Uterus (tissue), 4 donors: ENCODE results near the gene CCM2L. TPM values are rescaled to one million over a fixed set of nuclear protein-coding genes. Genes with fewer than 3 reads are reported as not detected.

Experiments
- DNase-seq, 2 donors: peaks; one replicate each; pipeline ENCODE4 v3.0.0-alpha.2; 2019 to 2020
- H3K27ac ChIP-seq, 2 donors: fragments of 200-600 bp; sonication (generic); 1 replicate in 1 of 2; 2 replicates in 1 of 2; pipeline ENCODE4 v1.5.1; 2016 to 2018
- H3K27me3 ChIP-seq, 2 donors: fragments of 200-600 bp; sonication (generic); one replicate each; pipeline ENCODE4 v1.5.1; 2018 to 2019; ENCODE audit warnings: control low read depth in 1 of 2
- H3K36me3 ChIP-seq, 2 donors: fragments of 200-600 bp; sonication (generic); one replicate each; pipeline ENCODE4 v1.5.1; 2019; ENCODE audit warnings: control low read depth in 1 of 2
- H3K4me1 ChIP-seq, 2 donors: fragments of 200-600 bp; sonication (generic); one replicate each; pipeline ENCODE4 v1.5.1; 2018 to 2019; ENCODE audit warnings: control low read depth in 1 of 2
- H3K4me3 ChIP-seq, 2 donors: fragments of 200-600 bp; sonication (generic); 1 replicate in 1 of 2; 2 replicates in 1 of 2; pipeline ENCODE4 v1.5.1; 2018 to 2019; ENCODE audit warnings: mild to moderate bottlenecking in 1 of 2
- H3K9me3 ChIP-seq, 2 donors: fragments of 200-600 bp; sonication (generic); one replicate each; pipeline ENCODE4 v1.5.1; 2019; ENCODE audit warnings: control low read depth in 1 of 2
- CTCF ChIP-seq, 4 experiments: fragments of 200-600 bp in 2 of 4; fragments of 450-650 bp in 2 of 4; sonication (generic) in 2 of 4; IDR thresholded peaks; one replicate each; pipeline ENCODE4 v1.5.1; 2016 to 2019; ENCODE audit warnings: antibody characterized with exemption in 4 of 4, mild to moderate bottlenecking in 2 of 4, moderate library complexity in 1 of 4
- POLR2A ChIP-seq, 2 donors: fragments of 450-650 bp; IDR thresholded peaks; one replicate each; pipeline ENCODE4 v1.6.1; 2016; ENCODE audit warnings: antibody characterized with exemption in 2 of 2, mild to moderate bottlenecking in 1 of 2, moderate library complexity in 1 of 2
- intact Hi-C: fragments of 100-400 bp; cut with DNase I; formaldehyde crosslinking; loops from one replicate; pipeline ENCODE4 v1.15.1; 2023; ENCODE audit warnings: low total_unique reads
- total RNA-seq, 4 donors: library from RNA; depleted of rRNA in 3 of 4; stranded (reverse); fragments of >200 nt in 3 of 4; gene quantifications; one replicate each; pipeline versions ENCODE4 v1.1.0 to v1.2.4, GENCODE V29; 2014 to 2023
- donor health status: DM: yes; HTN: yes; CAD: no.

Gene CCM2L
- total RNA-seq, 4 donors from 2014 or later: 3.5 to 21.9 (median 10.0) TPM

GRCh38 chr20:31992086-31992485, 18.2 kb upstream of the CCM2L start:
- H3K9me3 ChIP-seq: no peaks in the 10 kb centered on the region
- no peak for DNase-seq
- H3K4me3 ChIP-seq: no peak overlapping the region
- H3K27me3 ChIP-seq: no peaks in the 10 kb centered on the region
- no peak for TF ChIP-seq CTCF (IDR thresholded peaks at IDR 0.05)
- no peak for TF ChIP-seq POLR2A (IDR thresholded peaks at IDR 0.05)
- H3K4me1 ChIP-seq: no peaks in the 10 kb centered on the region
- intact Hi-C loops: no loop called here
- H3K36me3 ChIP-seq: no peaks in the 10 kb centered on the region
- H3K27ac ChIP-seq: no peak overlapping the region

DNA sequence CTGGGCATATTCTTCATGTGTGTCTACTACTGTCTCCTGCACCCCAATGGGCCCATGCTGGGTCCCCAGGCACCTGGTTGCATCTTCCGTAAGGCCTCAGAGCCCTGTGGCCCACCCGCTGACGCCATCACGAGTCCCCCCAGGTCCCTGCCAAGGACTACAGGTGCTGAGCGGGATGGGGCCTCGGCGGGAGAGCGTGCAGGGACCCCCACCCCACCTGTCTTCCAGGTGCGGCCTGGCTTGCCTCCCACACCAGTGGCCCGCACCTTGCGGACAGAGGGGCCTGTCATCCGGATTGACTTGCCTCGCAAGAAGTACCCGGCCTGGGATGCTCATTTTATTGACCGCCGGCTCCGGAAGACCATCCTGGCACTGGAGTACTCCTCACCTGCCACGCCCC, 13.2 kb upstream of the CCM2L start:
- no peak for DNase-seq
- Histone ChIP-seq H3K4me1 (no peaks in the 10 kb centered on the region), H3K27me3 (no peaks in the 10 kb centered on the region), H3K4me3 (no peak overlapping the region), H3K27ac (no peak overlapping the region), H3K36me3 (no peaks in the 10 kb centered on the region), H3K9me3 (no peaks in the 10 kb centered on the region)
- TF ChIP-seq POLR2A (IDR thresholded peaks at IDR 0.05) (no peak), CTCF (IDR thresholded peaks at IDR 0.05) (no peak)
- intact Hi-C loops: no loop called here

DNA sequence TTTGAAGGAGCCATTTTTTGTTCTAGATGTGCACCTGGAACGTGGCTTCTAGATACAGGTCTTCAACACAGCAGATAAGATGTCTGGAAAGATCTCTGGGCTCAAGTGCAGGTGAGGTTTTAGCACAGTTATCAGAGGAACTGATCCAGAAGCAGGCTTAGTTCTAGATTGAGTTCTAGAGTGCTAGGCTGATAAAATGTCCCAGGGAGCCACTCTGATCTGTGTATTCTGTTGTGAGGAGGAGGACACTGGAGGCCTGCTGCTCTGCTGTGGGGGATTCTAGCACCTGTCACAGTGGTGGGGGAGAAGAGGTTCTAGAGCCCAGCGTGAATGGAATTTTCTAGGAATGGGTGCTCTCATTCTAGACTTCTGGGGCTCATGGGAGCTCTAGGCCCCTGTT, 12.0 kb upstream of the CCM2L start:
- no peak overlapping the region for H3K27ac ChIP-seq
- no peak overlapping the region for H3K4me3 ChIP-seq
- H3K36me3 ChIP-seq: no peaks in the 10 kb centered on the region
- intact Hi-C loops: no loop called here
- H3K27me3 ChIP-seq: no peaks in the 10 kb centered on the region
- no peak for DNase-seq
- H3K4me1 ChIP-seq: no peaks in the 10 kb centered on the region
- TF ChIP-seq CTCF (IDR thresholded peaks at IDR 0.05) (no peak), POLR2A (IDR thresholded peaks at IDR 0.05) (no peak)
- no peaks in the 10 kb centered on the region for H3K9me3 ChIP-seq

DNA sequence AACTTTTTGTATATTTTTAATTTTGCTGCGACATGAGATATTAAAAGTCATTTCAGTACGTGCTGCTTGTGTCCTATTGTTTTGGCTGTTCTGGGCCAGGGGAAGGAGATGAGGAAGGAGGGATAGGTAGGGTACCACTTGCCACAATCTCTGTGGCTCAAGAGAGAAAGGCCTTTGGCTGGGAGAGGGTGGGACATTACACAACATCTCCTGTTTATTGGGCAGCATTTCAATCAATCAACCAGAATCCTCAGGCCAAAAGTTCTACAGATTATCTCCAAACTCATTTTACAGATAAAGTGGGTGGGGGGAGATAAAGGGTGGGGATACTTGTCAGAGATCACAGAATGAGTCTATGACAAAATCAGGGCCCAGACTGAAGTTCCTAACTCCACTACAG, 6.9 kb upstream of the CCM2L start:
- no peaks in the 10 kb centered on the region for H3K36me3 ChIP-seq
- no peaks in the 10 kb centered on the region for H3K27me3 ChIP-seq
- no peak for DNase-seq
- intact Hi-C loops: no loop called here
- no peak overlapping the region for H3K4me3 ChIP-seq
- H3K4me1 ChIP-seq: no peaks in the 10 kb centered on the region
- TF ChIP-seq CTCF (IDR thresholded peaks at IDR 0.05) (no peak), POLR2A (IDR thresholded peaks at IDR 0.05) (no peak)
- no peak overlapping the region for H3K27ac ChIP-seq
- H3K9me3 ChIP-seq: no peaks in the 10 kb centered on the region

GRCh38 chr20:32004963-32005362, 5.3 kb upstream of the CCM2L start:
- TF ChIP-seq POLR2A (IDR thresholded peaks at IDR 0.05) (no peak), CTCF (IDR thresholded peaks at IDR 0.05) (no peak)
- no peak overlapping the region for H3K27ac ChIP-seq
- H3K36me3 ChIP-seq: no peaks in the 10 kb centered on the region
- no peak for DNase-seq
- no peaks in the 10 kb centered on the region for H3K27me3 ChIP-seq
- no peaks in the 10 kb centered on the region for H3K9me3 ChIP-seq
- H3K4me3 ChIP-seq: no peak overlapping the region
- intact Hi-C loops: no loop called here
- no peaks in the 10 kb centered on the region for H3K4me1 ChIP-seq
